ENCODE data around the gene HSPG2. TPM values are rescaled to one million over a fixed set of nuclear protein-coding genes. Genes with fewer than 3 reads are reported as not detected.

Gene HSPG2
- total and polyA plus RNA-seq, 2 of the 8 experiments (the other 6 are each of a cell fraction or from before 2014, with no cell fraction given): 17.8 to 111 TPM

- TF ChIP-seq EP300 (IDR thresholded peaks at IDR 0.05; ENCODE audit: borderline replicate concordance in 1 of 2, low read depth in 2 of 2, low read length in 2 of 2) (no peak), TAF7 (optimal IDR thresholded peaks at IDR 0.05; ENCODE audit: borderline replicate concordance, low read depth, low read length) (no peak), HDAC6 (IDR thresholded peaks at IDR 0.05; ENCODE audit: low read depth, low read length) (no peak), JUN (IDR thresholded peaks at IDR 0.05; ENCODE audit: low read depth, low read length) (no peak), RAD21 (IDR thresholded peaks at IDR 0.05 in 1 of 2, conservative IDR thresholded peaks at IDR 0.05 in 1 of 2; ENCODE audit: low read depth in 2 of 2, low read length in 2 of 2) (no peak), SP1 (IDR thresholded peaks at IDR 0.05; ENCODE audit: low read depth, low read length) (no peak)
Observed at GRCh38 chr1:21793104-21793503, 144.0 kb downstream of the HSPG2 start (continued).
